K562 (cell line): ENCODE data around the gene VPS9D1. TPM values are rescaled to one million over a fixed set of nuclear protein-coding genes. Genes with fewer than 3 reads are reported as not detected.

Experiments used
- CBX3 ChIP-seq, 2 experiments: IDR thresholded peaks; 1 replicate in 1 of 2; 2 replicates in 1 of 2; pipeline ENCODE4 v1.6.1; 2012; ENCODE audit warnings: inconsistent platforms in 2 of 2, low read length in 2 of 2, borderline replicate concordance in 1 of 2, control low read depth in 1 of 2
- CC2D1A ChIP-seq: fragments of 450-650 bp; IDR thresholded peaks from 2 replicates; pipeline ENCODE4 v1.6.1; 2017; ENCODE audit warnings: mild to moderate bottlenecking
- ESRRB ChIP-seq: fragments of 250-450 bp; sonication (Bioruptor Pico); IDR thresholded peaks from 2 replicates; pipeline ENCODE4 v1.5.0; 2020; ENCODE audit warnings: mild to moderate bottlenecking, moderate library complexity, borderline replicate concordance
- FOXA3 ChIP-seq, 2 experiments: fragments of 450-650 bp in 1 of 2; sonication (generic) in 1 of 2; formaldehyde crosslinking; IDR thresholded peaks in 1 of 2; conservative IDR thresholded peaks in 1 of 2; 2 replicates each; pipeline versions ENCODE4 v1.4.0 to v1.8.0; 2020 to 2022; ENCODE audit warnings: mild to moderate bottlenecking in 2 of 2, missing genetic modification reagents in 1 of 2
- GABPB1 ChIP-seq: sonication (generic); formaldehyde crosslinking; IDR thresholded peaks from 2 replicates; pipeline ENCODE4 v1.8.0; 2022; ENCODE audit warnings: mild to moderate bottlenecking, missing genetic modification reagents
- KLF13 ChIP-seq: fragments of 450-650 bp; IDR thresholded peaks from 2 replicates; pipeline ENCODE4 v1.6.1; 2016; ENCODE audit warnings: missing genetic modification characterization, low read depth, mild to moderate bottlenecking, missing compliant biosample characterization, moderate library complexity, borderline replicate concordance
- MCM3 ChIP-seq: fragments of 450-650 bp; IDR thresholded peaks from 2 replicates; pipeline ENCODE4 v1.6.1; 2016
- NCOA2 ChIP-seq, 2 experiments: fragments of 450-650 bp; IDR thresholded peaks; 2 replicates each; pipeline ENCODE4 v1.6.1; 2018; ENCODE audit warnings: mild to moderate bottlenecking in 2 of 2, moderate library complexity in 1 of 2; ENCODE audit not compliant: partially characterized antibody in 2 of 2
- NFATC3 ChIP-seq: fragments of 450-650 bp; IDR thresholded peaks from 2 replicates; pipeline ENCODE4 v1.6.1; 2017; ENCODE audit warnings: mild to moderate bottlenecking
- POLR2H ChIP-seq: IDR thresholded peaks from 2 replicates; pipeline ENCODE4 v1.6.1; 2016; ENCODE audit warnings: missing genetic modification characterization, low read depth, mild to moderate bottlenecking, control low read depth, missing compliant biosample characterization, moderate library complexity
- RBM17 ChIP-seq: fragments of 200-400 bp; formaldehyde crosslinking; IDR thresholded peaks from 2 replicates; pipeline ENCODE4 v1.6.1; 2017; ENCODE audit warnings: low read depth, mild to moderate bottlenecking, low read length, borderline replicate concordance
- RBM39 ChIP-seq: fragments of 200-400 bp; formaldehyde crosslinking; optimal IDR thresholded peaks from 2 replicates; pipeline ENCODE3; 2018; ENCODE audit warnings: low read depth, low read length
- SMAD2 ChIP-seq: fragments of 150-350 bp; IDR thresholded peaks from 2 replicates; pipeline ENCODE4 v1.6.1; 2014; ENCODE audit warnings: low read depth, mild to moderate bottlenecking, low read length
- XRCC5 ChIP-seq: fragments of 200-400 bp; formaldehyde crosslinking; IDR thresholded peaks from 2 replicates; pipeline ENCODE4 v1.6.1; 2017; ENCODE audit warnings: low read depth, mild to moderate bottlenecking, low read length
- ZKSCAN8 ChIP-seq: fragments of 200-800 bp; sonication (Bioruptor generic); IDR thresholded peaks from 2 replicates; pipeline ENCODE4 v1.6.1; 2016; ENCODE audit warnings: missing genetic modification characterization, missing compliant biosample characterization
- ZNF140 ChIP-seq: fragments of 250-450 bp; sonication (Bioruptor Pico); IDR thresholded peaks from 2 replicates; pipeline ENCODE4 v1.8.0; 2021; ENCODE audit warnings: moderate library complexity, mild to moderate bottlenecking, inconsistent platforms
- polyA plus RNA-seq, 8 experiments: library from polyadenylated mRNA; depleted of rRNA in 4 of 8; stranded (reverse) in 5 of 8; unstranded in 3 of 8; fragments of >200 nt; fragmentation: Nextera tagmentation in 2 of 8; fragmentation: Illumina TruSeq in 1 of 8; extraction: Ambion mirVana in 2 of 8; extraction: Trizol in 1 of 8; gene quantifications; 2 replicates each; pipeline versions ENCODE4 v1.2.1 to v1.2.3, GENCODE V29; 2011 to 2014; ENCODE audit warnings: inconsistent platforms in 1 of 8, missing spikeins in 1 of 8
- total RNA-seq, 7 experiments: library from RNA; depleted of rRNA in 6 of 7; stranded (reverse); fragments of >200 nt in 6 of 7; fragmentation: Illumina TruSeq in 2 of 7; extraction: Trizol in 2 of 7; gene quantifications; 2 replicates each; pipeline versions ENCODE4 v1.2.1 to v1.2.3, GENCODE V29; 2011 to 2021; ENCODE audit warnings: low replicate concordance in 1 of 7
- TF ChIP-seq, protein P1 (sequence below): fragments of 250-450 bp; sonication (Bioruptor Pico); IDR thresholded peaks from 2 replicates; pipeline ENCODE4 v1.6.1; 2021; ENCODE audit warnings: mild to moderate bottlenecking
- TF ChIP-seq, protein P2 (sequence below): fragments of 450-650 bp; IDR thresholded peaks from 2 replicates; pipeline ENCODE4 v1.6.1; 2016; ENCODE audit warnings: antibody characterized with exemption
- TF ChIP-seq, protein P3 (sequence below): sonication (generic); formaldehyde crosslinking; IDR thresholded peaks from 2 replicates; pipeline ENCODE4 v1.8.1; 2023; ENCODE audit warnings: mild to moderate bottlenecking, missing genetic modification reagents
- TF ChIP-seq, protein P4 (sequence below): fragments of 450-650 bp; formaldehyde crosslinking; IDR thresholded peaks from 2 replicates; pipeline ENCODE4 v1.4.0; 2020; ENCODE audit warnings: mild to moderate bottlenecking, mixed read lengths

VPS9D1 gene
- total and polyA plus RNA-seq, 9 of the 15 experiments (the other 6 are each of a cell fraction or from before 2014, with no cell fraction given), result 0.33 to 3.1 (median 1.1) TPM

DNA sequence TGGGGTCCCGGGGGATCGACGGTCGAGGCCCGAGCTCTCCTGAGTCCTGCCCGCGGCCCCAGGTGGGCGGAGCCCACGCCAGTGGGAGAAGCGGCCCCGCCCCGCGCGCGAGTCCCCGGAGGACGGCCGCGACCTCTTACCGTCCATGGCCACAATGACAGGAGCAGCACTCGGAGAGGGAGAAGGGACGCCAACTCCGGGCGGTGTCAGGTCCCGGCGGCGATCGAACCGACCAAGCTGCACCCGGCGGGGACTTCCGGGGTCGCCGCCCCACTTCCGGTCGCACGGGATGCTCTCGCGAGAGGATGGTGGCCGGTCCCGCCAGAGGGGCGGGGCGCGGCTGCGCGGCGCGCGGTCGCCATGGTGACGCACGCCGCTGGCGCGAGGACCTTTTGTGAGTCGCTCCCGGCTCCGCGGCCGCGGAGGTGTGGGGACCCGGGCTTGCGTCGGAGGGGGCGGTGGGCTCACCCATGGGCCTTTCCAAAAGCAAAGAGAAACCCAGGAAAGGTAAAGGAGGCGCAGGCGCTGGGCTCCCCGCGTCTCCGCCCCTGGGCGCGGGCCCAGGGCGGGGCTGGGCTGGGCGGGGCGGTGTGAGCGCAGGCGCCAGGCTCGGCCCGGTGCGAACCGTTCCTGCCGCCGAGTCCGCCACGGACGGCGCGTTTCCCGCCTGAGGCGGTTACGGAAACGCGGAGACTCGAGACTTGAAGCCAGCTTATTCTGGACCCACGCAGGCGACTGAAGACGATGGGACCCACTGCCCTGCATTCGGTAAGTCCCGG is 63.1 kb downstream of the VPS9D1 start, which contains the start of the genes CHMP1A and SPATA33 (continued):
- TF ChIP-seq, protein P1, sequence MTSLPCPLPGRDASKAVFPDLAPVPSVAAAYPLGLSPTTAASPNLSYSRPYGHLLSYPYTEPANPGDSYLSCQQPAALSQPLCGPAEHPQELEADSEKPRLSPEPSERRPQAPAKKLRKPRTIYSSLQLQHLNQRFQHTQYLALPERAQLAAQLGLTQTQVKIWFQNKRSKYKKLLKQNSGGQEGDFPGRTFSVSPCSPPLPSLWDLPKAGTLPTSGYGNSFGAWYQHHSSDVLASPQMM (CRISPR knock-in tag), result no peak
- TF ChIP-seq MCM3 (no peak), NFATC3 (peak; percentile 60; the same call in 1 of the 2 replicates), KLF13 (peak; percentile 88), FOXA3 (CRISPR knock-in tag; conservative IDR thresholded peaks at IDR 0.05 in 1 of 2, IDR thresholded peaks at IDR 0.05 in 1 of 2) (no peak; a peak in 1 of 4 replicates), CC2D1A (no peak), NCOA2 (IDR thresholded peaks at IDR 0.05; ENCODE audit: partially characterized antibody in 2 of 2) (no peak), CBX3 (IDR thresholded peaks at IDR 0.05; ENCODE audit: borderline replicate concordance in 1 of 2, low read length in 2 of 2) (no peak; a peak in 1 of 3 replicates), ZNF140 (CRISPR knock-in tag) (no peak), RBM17 (no peak), RBM39 (no peak), POLR2H (tag) (peak; percentile 51; the same call in 1 of the 2 replicates), GABPB1 (CRISPR knock-in tag) (peak; percentile 96), SMAD2 (no peak), ZKSCAN8 (CRISPR knock-in tag) (no peak), XRCC5 (no peak), ESRRB (CRISPR knock-in tag) (no peak)
- TF ChIP-seq, protein P2, sequence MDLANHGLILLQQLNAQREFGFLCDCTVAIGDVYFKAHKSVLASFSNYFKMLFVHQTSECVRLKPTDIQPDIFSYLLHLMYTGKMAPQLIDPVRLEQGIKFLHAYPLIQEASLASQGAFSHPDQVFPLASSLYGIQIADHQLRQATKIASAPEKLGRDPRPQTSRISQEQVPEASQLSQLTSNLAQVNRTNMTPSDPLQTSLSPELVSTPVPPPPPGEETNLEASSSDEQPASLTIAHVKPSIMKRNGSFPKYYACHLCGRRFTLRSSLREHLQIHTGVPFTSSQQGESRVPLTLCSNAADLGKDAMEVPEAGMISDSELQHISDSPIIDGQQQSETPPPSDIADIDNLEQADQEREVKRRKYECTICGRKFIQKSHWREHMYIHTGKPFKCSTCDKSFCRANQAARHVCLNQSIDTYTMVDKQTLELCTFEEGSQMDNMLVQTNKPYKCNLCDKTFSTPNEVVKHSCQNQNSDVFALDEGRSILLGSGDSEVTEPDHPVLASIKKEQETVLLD, result no peak
- TF ChIP-seq, protein P3, sequence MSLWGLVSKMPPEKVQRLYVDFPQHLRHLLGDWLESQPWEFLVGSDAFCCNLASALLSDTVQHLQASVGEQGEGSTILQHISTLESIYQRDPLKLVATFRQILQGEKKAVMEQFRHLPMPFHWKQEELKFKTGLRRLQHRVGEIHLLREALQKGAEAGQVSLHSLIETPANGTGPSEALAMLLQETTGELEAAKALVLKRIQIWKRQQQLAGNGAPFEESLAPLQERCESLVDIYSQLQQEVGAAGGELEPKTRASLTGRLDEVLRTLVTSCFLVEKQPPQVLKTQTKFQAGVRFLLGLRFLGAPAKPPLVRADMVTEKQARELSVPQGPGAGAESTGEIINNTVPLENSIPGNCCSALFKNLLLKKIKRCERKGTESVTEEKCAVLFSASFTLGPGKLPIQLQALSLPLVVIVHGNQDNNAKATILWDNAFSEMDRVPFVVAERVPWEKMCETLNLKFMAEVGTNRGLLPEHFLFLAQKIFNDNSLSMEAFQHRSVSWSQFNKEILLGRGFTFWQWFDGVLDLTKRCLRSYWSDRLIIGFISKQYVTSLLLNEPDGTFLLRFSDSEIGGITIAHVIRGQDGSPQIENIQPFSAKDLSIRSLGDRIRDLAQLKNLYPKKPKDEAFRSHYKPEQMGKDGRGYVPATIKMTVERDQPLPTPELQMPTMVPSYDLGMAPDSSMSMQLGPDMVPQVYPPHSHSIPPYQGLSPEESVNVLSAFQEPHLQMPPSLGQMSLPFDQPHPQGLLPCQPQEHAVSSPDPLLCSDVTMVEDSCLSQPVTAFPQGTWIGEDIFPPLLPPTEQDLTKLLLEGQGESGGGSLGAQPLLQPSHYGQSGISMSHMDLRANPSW (CRISPR knock-in tag), result 0 out of 2 replicates have a peak, but pooled peaks have one; percentile 16
- TF ChIP-seq, protein P4, sequence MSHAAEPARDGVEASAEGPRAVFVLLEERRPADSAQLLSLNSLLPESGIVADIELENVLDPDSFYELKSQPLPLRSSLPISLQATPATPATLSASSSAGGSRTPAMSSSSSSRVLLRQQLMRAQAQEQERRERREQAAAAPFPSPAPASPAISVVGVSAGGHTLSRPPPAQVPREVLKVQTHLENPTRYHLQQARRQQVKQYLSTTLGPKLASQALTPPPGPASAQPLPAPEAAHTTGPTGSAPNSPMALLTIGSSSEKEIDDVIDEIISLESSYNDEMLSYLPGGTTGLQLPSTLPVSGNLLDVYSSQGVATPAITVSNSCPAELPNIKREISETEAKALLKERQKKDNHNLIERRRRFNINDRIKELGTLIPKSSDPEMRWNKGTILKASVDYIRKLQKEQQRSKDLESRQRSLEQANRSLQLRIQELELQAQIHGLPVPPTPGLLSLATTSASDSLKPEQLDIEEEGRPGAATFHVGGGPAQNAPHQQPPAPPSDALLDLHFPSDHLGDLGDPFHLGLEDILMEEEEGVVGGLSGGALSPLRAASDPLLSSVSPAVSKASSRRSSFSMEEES (CRISPR knock-in tag), result no peak
